HG02840 (cell line): ENCODE data around the gene USP16.
"Not testable (repeated sequence)": the region's sequence is repeated elsewhere in the genome, so short reads cannot be mapped to it uniquely, and the experiment has no call there.

Source experiments
- ATAC-seq: cut with Tn5 transposase; IDR thresholded peaks from one replicate; pipeline ENCODE4 v1.9.1; 2021; ENCODE audit warnings: mild to moderate bottlenecking, moderate library complexity, moderate number of reproducible peaks; ENCODE audit not compliant: unreplicated experiment, low FRiP score

The USP16 gene

DNA sequence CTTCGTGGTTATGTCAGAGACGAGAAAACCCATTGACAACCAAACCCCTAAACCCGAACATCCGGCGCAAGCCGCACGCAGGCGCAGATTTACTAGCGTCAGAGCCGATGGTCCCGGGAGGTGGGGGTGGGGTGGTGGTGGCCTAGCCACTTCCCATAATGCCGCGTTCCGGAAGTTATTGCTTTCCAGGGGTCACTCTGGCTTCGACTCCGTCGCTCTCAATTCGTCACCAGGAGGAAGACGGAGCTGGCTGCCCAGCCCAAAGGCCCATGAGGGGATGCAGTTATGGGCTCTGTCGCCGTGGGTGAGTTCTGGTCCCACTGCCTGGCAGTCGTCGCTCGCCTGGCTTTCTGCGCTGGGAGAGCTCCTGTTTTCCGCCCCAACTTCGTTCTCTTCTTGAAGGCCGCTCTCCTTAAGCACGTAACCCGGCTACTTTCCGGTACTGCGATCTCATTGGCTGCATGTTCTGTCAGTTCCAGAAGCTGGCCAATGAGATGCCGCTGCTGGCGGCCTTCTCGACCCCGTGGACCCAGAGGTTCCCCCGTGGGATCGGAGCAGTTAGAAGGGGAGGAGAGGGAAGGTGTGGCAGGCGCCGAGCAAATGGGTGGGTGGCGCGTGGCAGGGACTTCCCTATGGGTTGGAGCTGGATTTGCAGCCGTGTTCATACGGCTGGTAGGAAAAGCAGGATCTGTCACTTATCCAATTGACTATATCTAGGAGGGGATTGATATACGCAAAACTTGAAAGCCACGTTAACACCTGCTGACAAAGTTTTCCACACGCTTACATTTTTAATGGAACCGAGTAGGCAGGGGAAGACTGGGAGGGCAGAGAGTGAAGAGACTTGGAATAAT is at the start of gene USP16:
USP16 (plus strand) TSS at position 195 of the 854 bp plus-strand sequence. CDS start 3,246 bp downstream, outside the sequence.
- ATAC-seq, result peak; percentile 99

DNA sequence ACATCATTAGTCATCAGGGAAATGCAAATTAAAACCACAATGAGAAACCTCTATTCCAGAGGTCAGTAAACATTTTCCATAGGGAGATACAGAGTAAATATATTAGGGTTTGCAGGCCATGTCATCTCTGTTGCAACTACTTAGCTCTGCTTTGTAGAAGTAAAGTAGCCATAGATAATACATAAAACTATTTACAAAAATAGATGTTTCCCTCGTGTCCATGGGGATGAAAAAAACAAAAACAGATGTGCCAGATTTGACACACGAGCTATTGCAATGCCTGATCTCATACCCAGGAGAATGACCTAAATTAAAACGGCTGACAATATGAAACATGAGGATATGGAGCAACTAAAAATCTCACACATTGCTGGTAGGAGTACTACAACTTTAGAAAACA is 49.1 kb upstream of the USP16 start:
- no peak for ATAC-seq

DNA sequence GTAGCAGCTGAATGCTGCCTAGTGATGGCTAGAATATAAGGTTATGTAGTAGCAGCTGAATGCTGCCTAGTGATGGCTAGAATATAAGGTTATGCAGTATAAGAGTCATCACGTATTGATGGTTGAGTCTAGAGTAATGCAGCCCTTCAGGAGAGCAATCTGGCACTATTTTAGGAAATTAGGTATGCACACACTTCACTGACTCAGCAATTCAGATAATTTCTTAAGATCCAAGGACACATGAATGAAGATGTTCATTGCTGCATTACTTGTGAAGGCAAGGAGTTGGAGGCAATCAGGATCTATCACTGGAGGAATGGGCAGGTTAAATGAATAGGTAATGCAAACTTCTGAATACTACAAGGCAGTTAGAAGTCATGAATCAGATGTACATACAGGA is 45.4 kb upstream of the USP16 start:
- no peak for ATAC-seq

DNA sequence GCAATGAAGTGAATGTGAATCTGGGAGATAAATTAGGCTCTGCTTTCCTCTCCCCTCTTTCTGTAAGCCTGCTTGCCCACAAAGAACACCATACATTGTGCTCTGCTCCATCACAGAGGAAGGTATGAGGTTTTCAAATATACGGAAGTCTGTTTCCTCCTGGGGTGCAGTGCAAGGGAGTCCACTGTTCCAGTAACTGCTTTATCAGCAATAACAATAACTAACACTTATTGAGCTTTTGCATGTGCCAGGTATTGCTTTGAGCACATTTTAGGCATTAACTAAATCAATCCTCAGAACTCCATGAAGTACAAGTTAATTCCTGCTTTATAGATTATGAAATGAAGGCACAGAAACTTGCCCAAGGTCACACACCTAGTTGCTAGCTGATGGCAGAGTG is 41.8 kb upstream of the USP16 start:
- no peak for ATAC-seq

DNA sequence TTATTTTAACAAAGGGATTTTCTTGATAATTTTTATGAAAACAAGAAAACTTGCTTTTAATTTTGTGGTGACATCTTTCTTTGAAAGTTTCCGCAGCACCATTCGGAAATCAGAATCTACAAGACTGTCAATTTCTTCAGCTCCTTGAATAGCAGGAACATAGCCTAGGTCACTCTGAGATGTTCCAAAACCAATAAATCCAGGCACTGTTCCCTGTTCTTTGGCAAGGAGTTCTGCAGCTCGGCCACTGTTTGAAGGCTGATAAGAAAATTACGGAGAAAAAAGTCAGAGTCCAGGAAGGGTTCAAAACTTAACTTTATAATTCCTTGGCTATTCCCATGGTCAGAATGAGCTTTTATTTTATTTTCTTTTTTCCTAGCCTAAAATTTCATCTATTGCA is 37.8 kb upstream of the USP16 start:
- ATAC-seq, result no peak

DNA sequence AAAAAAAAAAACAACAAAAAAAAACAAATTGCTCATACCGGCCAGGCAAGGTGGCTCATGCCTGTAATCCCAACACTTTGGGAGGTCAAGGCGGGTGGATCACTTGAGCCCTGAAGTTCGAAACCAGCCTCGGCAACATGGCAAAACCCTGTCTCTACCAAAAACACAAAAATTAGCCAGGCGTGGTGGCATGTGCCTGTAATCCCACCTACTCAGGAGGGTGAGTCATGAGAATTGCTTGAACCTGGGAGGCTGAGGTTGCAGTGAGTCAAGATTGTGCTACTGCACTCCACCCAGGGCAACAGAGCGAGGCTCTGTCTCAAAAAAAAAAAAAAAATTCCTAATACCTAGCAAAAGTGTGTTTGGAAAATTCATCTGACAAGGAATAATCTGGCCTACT is 36.3 kb upstream of the USP16 start:
- ATAC-seq, result not testable (repeated sequence)

DNA sequence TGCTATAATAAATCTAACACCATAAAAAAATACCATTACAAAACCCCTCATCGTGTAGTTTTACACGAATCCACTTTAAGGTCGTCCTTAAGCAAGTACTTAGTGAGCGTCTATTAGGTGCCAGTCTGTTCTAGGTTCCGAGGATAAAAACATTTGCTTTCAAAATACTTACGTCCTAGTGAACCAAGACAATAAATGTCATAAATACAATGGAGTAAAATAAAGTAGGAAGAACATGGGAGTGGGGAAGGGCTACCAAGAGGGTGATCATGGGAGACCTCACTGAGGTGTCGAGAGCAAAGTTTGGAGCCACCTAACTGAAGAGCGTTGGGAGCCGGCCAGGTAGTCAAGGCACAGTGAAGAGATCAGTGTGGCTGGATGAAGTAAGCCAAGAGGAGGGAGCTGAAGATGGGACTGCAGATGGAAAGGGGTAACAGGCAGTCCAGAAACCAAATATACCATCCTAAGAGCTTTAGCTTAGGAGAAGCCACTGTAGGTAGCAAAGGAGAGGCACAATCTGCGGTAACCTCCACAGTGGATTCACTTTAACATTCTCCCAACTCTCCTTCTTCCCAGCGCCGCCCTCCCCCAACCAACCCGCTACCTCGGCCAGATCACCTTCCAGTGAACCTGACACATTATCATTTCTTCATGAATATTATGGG is 32.5 kb upstream of the USP16 start:
- peak; percentile 3 for ATAC-seq

DNA sequence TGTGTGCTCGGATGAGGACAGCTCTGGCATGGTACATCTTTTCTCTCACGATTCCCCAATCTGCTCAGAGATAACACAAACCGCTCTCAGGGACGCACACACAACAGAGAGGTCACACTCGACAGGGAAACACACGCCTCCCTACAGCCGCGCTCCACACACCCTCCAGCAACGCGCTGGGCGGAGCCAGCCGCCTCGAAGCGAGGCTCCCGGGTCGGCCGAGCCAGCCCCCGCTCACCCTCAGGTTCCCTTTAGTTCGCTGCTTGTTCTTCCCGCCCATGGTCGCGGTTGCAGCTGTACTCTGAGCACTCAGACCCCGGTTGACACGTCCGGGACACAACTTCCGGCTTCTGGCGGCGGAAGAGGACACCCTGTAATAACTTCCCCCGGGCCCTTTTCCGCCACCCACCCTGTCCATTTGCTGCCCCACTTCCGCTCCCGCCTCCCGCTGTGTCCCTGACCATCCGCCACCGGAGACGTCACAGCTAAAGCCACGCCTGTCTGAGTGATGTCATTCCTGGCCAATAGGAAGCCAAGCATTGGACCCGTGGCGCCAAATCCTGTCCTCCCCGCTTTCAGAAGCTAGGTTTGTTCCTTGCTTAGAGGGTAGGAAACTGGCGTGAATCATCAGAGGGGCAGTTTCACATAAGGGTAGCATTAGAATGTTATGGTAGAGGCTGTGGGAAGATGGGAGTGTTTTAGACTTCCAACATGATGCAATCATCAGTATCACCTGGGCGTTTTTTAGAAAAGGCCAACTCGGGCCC is 31.8 kb upstream of the USP16 start, which contains the start of gene LTN1:
LTN1 (minus strand) TSS at position 352 of the 767 bp plus-strand sequence; CDS start at position 280, 72 bp downstream.
- ATAC-seq, result peak; percentile 99

DNA sequence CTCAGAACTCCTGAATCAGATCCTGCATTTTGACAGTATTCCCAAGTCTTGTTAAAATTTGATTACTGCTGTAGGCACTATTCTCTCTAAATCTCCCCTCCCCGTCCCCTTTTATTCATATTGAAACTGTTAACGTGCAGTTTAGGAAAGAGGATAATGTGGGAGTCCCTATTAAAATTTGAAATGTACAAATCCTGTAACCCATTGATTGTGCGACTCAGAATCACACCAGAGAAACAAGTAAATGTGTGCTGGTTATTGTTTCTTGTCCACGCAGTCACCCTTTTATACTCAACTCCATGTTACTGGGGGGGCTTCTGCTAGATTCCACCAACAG is 31.2 kb upstream of the USP16 start:
- no peak for ATAC-seq

DNA sequence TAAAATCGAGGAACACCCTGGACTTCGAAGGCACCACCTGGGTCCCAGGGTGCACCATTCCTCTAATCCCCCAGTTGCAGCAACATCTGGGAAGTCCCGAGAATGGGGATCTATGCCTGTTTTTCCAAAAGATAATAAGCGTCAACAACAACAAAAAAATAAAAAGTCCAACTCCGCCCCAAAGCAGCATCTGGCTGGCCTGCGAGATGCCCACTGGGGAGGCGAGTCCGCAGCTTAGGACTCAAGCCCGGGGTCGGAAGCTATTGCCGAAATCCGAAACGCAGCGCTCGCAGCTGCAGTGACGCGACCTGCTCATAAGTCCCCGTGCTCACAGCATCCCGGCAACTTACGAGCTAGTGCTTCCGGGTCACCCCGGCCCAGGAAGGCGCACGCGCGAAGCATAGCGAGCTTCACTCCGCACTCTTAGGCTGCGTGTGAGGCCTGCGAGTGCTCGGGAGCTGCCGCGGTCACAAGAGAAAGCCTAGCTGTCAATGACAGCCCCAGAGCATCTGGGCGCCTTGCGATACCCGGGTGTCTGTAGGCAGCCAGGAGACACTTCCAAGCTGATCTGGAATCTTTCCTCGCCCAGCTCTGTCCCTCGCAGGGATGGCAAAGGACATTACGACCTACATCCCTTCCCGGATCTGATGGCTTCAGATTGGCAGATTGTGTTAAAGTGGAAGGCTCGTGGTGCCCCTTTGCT is 21.9 kb upstream of the USP16 start:
- peak; percentile 99 for ATAC-seq

DNA sequence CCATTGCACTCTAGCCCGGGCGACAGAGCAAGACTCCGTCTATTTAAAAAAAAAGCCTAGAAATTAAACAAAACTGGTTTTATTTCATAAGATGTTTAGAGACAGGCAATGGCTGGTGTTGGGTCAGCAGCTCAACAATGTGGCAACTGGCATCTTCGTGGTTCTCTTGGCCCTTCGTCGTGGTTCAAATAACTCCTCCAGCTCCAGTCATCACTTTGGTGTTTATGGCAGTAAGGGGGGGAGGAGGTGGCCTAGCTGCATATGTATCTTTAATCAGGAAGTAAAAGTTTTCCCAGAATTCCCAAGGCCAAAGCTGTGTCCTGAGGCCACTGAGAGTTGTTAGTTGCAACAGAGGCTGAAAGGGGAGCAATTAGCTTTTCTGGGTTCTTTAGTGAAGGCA is 18.8 kb upstream of the USP16 start:
- ATAC-seq, result no peak

DNA sequence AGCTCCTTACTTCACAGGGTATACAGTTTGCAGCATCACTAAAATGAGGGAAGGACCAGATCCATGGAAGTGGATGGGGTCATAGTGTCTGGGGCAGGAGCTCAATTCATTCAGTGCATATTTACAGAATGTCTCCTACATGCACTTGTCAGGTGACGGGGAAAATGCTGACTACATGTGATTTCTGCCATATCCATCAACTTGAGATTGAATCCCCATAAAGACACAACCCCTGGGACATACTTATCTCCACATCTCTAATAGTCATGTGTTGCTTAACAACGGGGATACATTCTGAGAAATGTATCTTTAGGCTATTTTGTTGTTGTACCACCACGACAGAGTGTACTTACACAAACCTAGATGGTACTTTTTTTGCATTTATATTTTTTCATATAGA is 17.3 kb upstream of the USP16 start:
- ATAC-seq, result no peak

DNA sequence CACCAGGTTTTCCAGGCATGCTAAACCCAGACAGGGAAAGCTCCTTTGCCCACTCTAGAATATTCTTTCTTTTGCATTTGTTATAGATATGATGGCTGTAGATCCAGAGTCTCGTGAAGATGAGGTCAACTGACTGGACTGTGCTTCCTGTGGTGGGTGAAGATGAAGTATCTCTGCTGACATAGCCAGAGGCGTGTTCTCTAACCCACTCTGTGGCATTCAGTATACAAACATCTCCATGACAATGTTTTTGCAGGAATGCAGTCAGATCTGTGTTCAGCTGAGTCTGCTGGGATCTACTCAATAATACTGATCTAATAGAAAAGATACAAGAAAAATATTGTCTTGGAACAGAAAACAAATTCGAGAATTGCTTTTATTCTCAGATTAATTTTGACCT is 16.7 kb upstream of the USP16 start:
- no peak for ATAC-seq

DNA sequence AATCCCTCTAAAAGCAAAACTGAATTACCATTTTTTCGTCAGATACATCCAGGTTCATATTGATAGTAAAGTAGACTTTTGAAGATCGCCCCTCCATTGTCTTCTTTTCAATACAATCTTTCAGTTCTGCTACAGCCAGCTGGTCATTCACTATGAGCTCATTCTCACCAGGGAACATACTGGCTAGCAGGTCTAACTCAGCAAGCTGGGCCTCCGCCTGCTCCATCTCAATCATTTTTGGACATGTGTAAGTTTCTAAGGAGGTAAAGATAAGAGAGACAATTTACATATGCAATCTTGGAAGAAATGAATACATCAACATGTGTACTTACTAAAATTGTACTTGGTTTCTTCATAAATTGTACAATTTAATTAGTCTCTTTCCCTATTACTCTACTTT is 16.1 kb upstream of the USP16 start:
- no peak for ATAC-seq

DNA sequence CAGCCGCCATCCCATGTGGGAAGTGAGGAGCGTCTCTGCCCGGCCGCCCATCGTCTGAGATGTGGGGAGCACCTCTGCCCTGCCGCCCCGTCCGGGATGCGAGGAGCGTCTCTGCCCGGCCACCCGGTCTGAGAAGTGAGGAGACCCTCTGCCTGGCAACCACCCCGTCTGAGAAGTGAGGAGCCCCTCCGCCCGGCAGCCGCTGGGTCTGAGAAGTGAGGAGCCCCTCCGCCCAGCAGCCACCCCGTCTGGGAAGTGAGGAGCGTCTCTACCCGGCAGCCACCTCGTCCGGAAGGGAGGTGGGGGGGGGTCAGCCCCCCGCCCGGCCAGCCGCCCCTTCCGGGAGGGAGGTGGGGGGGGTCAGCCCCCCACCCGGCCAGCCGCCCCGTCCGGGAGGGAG is 13.2 kb upstream of the USP16 start:
- not testable (repeated sequence) for ATAC-seq

DNA sequence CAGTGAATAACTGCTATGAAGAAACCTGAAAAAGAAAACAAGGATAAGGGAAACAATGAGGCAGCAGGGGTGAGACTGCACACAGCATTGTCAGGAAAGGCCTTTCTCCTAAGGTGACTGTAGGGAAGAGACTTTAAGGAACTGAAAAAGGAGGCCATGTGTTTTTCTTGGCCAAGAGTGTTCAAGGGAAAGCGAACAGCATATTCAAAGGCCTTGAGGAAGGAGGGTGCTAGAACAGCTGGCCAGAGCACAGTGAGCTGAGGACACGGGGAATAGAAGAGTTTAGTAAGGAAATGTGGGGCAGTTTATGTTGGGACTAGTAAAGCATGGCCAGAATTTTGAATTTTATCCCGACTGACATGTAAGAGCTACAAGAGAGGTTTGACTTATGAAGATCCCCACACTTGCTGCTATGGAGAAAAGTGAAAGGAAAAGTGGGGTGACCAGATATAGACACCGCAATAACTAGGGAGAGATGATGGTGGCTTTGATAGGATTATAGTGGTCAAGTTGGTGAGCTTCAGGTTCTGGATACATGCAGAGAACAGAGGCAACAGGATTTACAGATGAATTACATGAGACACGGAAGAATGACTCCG is 6.7 kb upstream of the USP16 start:
- ATAC-seq, result no peak

DNA sequence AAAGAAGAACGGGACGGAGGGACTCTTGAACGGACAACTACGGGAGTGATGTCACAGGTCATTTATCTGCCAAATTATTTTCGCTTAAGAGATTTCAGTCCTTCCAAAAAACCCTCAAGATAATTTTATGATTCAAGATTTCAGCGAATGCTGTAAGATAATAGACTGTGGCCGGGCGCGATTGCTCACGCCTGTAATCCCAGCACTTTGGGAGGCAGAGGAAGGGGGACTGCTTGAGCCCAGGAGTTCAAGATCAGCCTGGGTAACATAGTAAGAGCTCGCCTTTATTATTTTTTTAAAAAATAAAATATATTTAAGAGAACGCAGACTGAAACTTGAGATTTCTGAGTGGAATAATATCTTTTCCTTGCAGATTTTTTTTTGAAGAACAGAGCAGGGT is 5.9 kb upstream of the USP16 start:
- ATAC-seq, result peak; percentile 7

DNA sequence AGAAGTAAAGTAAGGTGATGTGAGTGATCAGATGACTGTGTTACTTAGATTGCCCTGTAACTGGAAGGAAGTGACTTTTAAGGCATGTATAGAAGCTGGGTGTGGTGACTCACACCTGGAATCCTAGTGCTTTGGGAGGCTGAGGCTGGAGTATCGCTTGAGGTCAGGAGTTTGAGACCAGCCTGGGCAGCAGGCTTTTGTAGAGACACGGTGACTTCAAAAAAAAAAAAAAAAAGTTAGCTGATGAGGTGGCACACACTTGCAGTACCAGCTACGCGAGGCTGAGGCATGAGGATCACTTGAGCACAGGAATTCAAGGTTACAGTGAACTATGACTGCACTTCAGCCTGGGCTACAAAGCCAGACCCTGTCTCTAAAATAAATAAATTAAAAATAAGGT is 2.3 kb upstream of the USP16 start:
- ATAC-seq, result no peak

DNA sequence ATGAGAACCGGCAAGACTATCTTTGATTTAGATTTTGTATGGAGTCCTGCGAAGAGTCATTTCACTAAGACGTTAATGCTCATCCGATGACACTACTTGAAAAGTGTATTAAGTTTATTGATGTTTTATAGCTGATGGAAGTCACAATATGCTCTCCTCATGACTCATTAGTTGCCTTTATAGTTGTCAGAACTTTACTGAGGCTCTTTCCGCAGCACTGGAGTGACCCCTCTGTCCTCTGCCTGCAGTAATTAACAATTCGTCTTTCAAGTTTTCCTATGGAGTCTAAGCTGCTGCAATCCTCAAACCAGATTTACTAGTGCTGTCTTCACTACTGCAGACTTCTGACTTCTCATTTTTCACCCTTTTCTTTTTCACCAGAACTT is 853 bp downstream of the USP16 start:
- no peak for ATAC-seq

DNA sequence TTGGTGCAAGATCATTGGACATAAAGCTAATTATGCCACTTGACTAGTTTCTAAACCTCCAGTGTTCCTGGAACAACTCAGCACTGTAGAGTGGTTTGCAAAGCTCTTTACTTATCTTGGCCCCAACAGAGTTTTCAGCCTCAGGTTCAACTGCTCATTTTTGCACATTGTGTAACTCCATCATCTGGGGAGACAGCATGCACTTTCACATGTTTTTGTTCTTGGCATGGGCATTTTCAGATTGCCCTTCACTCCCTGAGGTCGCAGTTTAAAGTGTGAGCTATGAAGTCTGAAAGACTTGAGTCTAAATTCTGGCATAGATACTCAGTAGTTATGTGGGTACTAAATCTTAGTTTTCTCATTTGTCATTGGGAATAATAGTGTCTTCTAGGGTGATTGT is 5.1 kb downstream of the USP16 start:
- ATAC-seq, result no peak
